Mesothelial cell of epicardium (in vitro differentiated cells): ENCODE measurements around the gene GOLT1B. TPM values are rescaled to one million over a fixed set of nuclear protein-coding genes. Genes with fewer than 3 reads are reported as not detected.

Experiments used
- DNase-seq, 2 experiments: peaks; one replicate each; pipeline ENCODE4 v3.0.0; 2021; ENCODE audit warnings: low spot score in 2 of 2; ENCODE audit not compliant: unreplicated experiment in 2 of 2
- H3K27ac Mint-ChIP-seq: 2 replicates; pipeline ENCODE4 v1.8.0; 2021; ENCODE audit warnings: mixed read lengths
- H3K27me3 Mint-ChIP-seq: 2 replicates; pipeline ENCODE4 v1.8.0; 2021; ENCODE audit warnings: low read depth, mixed read lengths
- H3K36me3 Mint-ChIP-seq: 2 replicates; pipeline ENCODE4 v1.8.0; 2021; ENCODE audit warnings: mixed read lengths
- H3K4me1 Mint-ChIP-seq: 2 replicates; pipeline ENCODE4 v1.8.0; 2021; ENCODE audit warnings: mixed read lengths
- H3K4me3 Mint-ChIP-seq: 2 replicates; pipeline ENCODE4 v1.8.0; 2021; ENCODE audit warnings: mild to moderate bottlenecking, moderate library complexity, mixed read lengths
- H3K9me3 Mint-ChIP-seq: 2 replicates; pipeline ENCODE4 v1.8.0; 2021; ENCODE audit warnings: mixed read lengths
- CTCF ChIP-seq: fragments of 200-600 bp; sonication (generic); IDR thresholded peaks from one replicate; pipeline ENCODE4 v1.5.0; 2021; ENCODE audit warnings: antibody characterized with exemption; ENCODE audit not compliant: unreplicated experiment
- total RNA-seq: library from RNA; stranded (reverse); gene quantifications from 3 replicates; pipeline ENCODE4 v1.2.1, GENCODE V29; 2021

GOLT1B gene
- total RNA-seq, 1 donor from 2014 or later, result 29.2 TPM

- H3K9me3 Mint-ChIP-seq, result no peaks in the 10 kb centered on the region
- no peak overlapping the region for H3K27ac Mint-ChIP-seq
- no peak for TF ChIP-seq CTCF
- H3K27me3 Mint-ChIP-seq, result peaks cover 2% of the 10 kb centered on the region
- no peaks in the 10 kb centered on the region for H3K36me3 Mint-ChIP-seq
- no peaks in the 10 kb centered on the region for H3K4me1 Mint-ChIP-seq
- no peak overlapping the region for H3K4me3 Mint-ChIP-seq
- DNase-seq, result no peak
These were observed 61.3 kb downstream of the GOLT1B start for GRCh38 chr12:21562859-21563258.

GRCh38 chr12:21566223-21566906 is 64.8 kb downstream of the GOLT1B start:
- Mint-ChIP-seq H3K4me1 (no peaks in the 10 kb centered on the region), H3K4me3 (no peak overlapping the region), H3K36me3 (no peaks in the 10 kb centered on the region), H3K9me3 (no peaks in the 10 kb centered on the region), H3K27ac (no peak overlapping the region), H3K27me3 (peaks cover 2% of the 10 kb centered on the region)
- DNase-seq, result no peak
- no peak for TF ChIP-seq CTCF

GRCh38 chr12:21566907-21567394 is 65.4 kb downstream of the GOLT1B start:
- no peaks in the 10 kb centered on the region for H3K9me3 Mint-ChIP-seq
- TF ChIP-seq CTCF, result no peak
- no peak overlapping the region for H3K27ac Mint-ChIP-seq
- H3K27me3 Mint-ChIP-seq, result peaks cover 2% of the 10 kb centered on the region
- H3K36me3 Mint-ChIP-seq, result no peaks in the 10 kb centered on the region
- DNase-seq, result no peak
- no peak overlapping the region for H3K4me3 Mint-ChIP-seq
- no peaks in the 10 kb centered on the region for H3K4me1 Mint-ChIP-seq

Other genes starting within 250 kb of the GOLT1B start
- gene SLCO1A2, start 166.9 kb upstream of the GOLT1B start, total RNA-seq, result 3.9 to 4.6 TPM (median 4.4 TPM) in 3 replicates
- not detected in 3 replicates for gene IAPP, start 128.9 kb upstream of the GOLT1B start, total RNA-seq
- gene PYROXD1, start 64.1 kb upstream of the GOLT1B start, total RNA-seq, result 12.2 to 13.4 TPM (median 13.1 TPM) in 3 replicates
- gene RECQL, start 154 bp upstream of the GOLT1B start, total RNA-seq, result 15.7 to 17.8 TPM (median 17.4 TPM) in 3 replicates
- gene SPX, start 24.5 kb downstream of the GOLT1B start, total RNA-seq, result not detected in 3 replicates
- gene GYS2, start 103.1 kb downstream of the GOLT1B start, total RNA-seq, result not detected in 3 replicates
- 508 to 539 TPM (median 531 TPM) in 3 replicates for gene LDHB, start 156.1 kb downstream of the GOLT1B start, total RNA-seq